ENCODE measurements around the gene TTC13. TPM values are rescaled to one million over a fixed set of nuclear protein-coding genes. Genes with fewer than 3 reads are reported as not detected.

The TTC13 gene, protein sequence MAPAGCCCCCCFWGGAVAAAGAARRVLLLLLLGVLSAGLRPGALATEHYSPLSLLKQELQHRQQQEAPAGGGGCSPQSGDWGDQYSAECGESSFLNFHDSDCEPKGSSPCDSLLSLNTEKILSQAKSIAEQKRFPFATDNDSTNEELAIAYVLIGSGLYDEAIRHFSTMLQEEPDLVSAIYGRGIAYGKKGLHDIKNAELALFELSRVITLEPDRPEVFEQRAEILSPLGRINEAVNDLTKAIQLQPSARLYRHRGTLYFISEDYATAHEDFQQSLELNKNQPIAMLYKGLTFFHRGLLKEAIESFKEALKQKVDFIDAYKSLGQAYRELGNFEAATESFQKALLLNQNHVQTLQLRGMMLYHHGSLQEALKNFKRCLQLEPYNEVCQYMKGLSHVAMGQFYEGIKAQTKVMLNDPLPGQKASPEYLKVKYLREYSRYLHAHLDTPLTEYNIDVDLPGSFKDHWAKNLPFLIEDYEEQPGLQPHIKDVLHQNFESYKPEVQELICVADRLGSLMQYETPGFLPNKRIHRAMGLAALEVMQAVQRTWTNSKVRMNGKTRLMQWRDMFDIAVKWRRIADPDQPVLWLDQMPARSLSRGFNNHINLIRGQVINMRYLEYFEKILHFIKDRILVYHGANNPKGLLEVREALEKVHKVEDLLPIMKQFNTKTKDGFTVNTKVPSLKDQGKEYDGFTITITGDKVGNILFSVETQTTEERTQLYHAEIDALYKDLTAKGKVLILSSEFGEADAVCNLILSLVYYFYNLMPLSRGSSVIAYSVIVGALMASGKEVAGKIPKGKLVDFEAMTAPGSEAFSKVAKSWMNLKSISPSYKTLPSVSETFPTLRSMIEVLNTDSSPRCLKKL
- total RNA-seq (2022) (29.9 and 35.2 TPM in 2 replicates), Bru-seq, nascent RNA (percentile 76 among the genes with signal in this experiment), BruChase-seq, experiment 1, labeled RNA remaining after a 6-hour chase (percentile 75 among the genes with signal in this experiment), BruChase-seq, experiment 2, labeled RNA remaining after a 2-hour chase (percentile 87 among the genes with signal in this experiment)
- long read RNA-seq, transcript TTC13-201 (23 exons, 3,253 nt): major isoform, 42 of 106 reads
- long read RNA-seq, transcript TTC13-202 (21 exons, 3,112 nt): minor isoform, 5 of 106 reads
- long read RNA-seq, partial matches to known transcripts: 7 of 106 reads
- long read RNA-seq, other reads (novel, unspliced or antisense): 52 of 106 reads

DNA sequence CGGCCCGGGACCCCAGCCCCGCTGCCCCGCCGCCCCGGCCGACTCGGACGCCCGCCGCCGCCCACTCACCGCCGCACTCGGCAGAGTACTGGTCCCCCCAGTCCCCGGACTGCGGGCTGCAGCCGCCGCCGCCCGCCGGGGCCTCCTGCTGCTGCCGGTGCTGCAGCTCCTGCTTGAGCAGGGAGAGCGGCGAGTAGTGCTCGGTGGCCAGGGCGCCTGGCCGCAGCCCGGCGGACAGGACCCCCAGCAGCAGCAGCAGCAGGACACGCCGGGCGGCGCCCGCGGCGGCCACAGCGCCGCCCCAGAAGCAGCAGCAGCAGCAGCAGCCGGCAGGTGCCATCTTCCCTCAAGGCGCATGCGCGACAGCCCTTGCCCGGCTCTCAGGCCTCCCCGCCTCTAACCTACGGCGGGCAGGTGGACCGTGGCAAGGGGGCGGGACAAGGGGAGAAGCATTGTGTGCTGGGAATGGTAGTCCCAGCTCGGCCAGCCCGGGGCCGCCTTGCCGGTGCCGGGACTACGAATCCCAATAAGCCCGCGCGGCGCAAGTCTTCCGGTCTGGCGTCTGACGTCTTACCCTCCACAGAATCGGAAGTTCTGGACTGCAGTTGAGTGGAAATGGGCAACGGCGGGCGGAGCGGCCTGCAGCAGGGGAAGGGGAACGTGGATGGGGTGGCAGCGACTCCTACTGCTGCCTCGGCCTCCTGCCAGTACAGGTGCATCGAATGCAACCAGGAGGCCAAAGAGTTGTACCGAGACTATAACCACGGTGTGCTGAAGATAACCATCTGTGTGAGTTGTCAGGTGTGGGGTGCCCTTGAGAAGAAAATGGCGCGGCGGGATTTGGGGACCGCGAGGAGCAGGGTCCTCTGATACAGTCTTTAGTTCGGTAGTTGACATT is at the start of gene TTC13, which contains the start of gene ARV1:
Gene TTC13 (minus strand): TSS at position 371 of the 898 bp plus-strand sequence. CDS start 31 bp downstream, at position 340.
Gene ARV1 (plus strand): TSS at position 604 of the 898 bp plus-strand sequence. CDS start 12 bp downstream, at position 616.
- no peaks in the 10 kb centered on the region for H3K36me3 Mint-ChIP-seq (ENCODE audit: insufficient read depth, unreplicated experiment)
- DNase-seq (ENCODE audit: unreplicated experiment): peak; percentile 100
- peak within 1 kb of the TSS; percentile 83 for H3K27ac Mint-ChIP-seq (ENCODE audit: low read depth, unreplicated experiment)
- intact Hi-C loops (cut with micrococcal nuclease): loop anchor here (2.0 to 5.0 kb wide), 7 partner anchors 38 to 346 kb away; partner anchors contain the start of gene COG2
- H3K4me3 Mint-ChIP-seq (ENCODE audit: unreplicated experiment): no peak within 1 kb of the TSS
- TF ChIP-seq, protein P1, sequence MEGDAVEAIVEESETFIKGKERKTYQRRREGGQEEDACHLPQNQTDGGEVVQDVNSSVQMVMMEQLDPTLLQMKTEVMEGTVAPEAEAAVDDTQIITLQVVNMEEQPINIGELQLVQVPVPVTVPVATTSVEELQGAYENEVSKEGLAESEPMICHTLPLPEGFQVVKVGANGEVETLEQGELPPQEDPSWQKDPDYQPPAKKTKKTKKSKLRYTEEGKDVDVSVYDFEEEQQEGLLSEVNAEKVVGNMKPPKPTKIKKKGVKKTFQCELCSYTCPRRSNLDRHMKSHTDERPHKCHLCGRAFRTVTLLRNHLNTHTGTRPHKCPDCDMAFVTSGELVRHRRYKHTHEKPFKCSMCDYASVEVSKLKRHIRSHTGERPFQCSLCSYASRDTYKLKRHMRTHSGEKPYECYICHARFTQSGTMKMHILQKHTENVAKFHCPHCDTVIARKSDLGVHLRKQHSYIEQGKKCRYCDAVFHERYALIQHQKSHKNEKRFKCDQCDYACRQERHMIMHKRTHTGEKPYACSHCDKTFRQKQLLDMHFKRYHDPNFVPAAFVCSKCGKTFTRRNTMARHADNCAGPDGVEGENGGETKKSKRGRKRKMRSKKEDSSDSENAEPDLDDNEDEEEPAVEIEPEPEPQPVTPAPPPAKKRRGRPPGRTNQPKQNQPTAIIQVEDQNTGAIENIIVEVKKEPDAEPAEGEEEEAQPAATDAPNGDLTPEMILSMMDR (IDR thresholded peaks at IDR 0.05; ENCODE audit: unreplicated experiment): peak; percentile 15
- H3K4me1 Mint-ChIP-seq (ENCODE audit: insufficient read depth, unreplicated experiment): peaks cover 7% of the 10 kb centered on the region
- H3K9me3 Mint-ChIP-seq (ENCODE audit: unreplicated experiment): no peaks in the 10 kb centered on the region
- BruUV-seq (replicated peaks): no TSS peak
- no peaks in the 10 kb centered on the region for H3K27me3 Mint-ChIP-seq (ENCODE audit: insufficient read depth, unreplicated experiment)
- ChIA-PET CTCF (interaction anchor here (0.6 to 1.6 kb wide), 17 partner anchors 9 to 684 kb away, joined by 3 to 6 read pairs (median 3); no protein-coding TSS in a partner anchor), POLR2A (interaction anchor here (0.6 to 4.7 kb wide), 50 partner anchors 12 to 1810 kb away, joined by 3 to 76 read pairs (median 4); partner anchors contain the start of genes EXOC8, FAM89A, GNPAT and SPRTN)

DNA sequence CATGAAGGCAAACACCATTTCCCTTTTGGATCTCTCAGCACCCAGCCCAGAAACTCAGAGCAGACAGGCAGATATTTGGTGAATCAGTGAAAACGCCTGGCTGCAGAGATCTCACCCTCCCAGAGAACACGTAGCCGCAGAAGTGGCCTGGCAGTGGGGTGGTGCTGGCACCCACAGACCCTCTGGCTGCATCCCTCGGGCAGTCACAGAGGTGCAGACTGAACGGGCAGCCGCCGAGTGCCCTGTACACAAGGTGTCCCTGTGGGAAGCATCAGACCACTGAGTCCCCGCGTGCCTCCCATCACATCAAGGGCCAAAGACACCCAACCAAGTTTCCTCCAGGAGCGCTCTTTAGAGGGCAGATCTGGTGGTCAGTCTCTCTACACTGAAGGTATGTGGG is 49.3 kb upstream of the TTC13 start:
- Mint-ChIP-seq H3K9me3 (ENCODE audit: unreplicated experiment) (no peaks in the 10 kb centered on the region), H3K27ac (ENCODE audit: low read depth, unreplicated experiment) (no peak overlapping the region), H3K36me3 (ENCODE audit: insufficient read depth, unreplicated experiment) (peaks cover 4% of the 10 kb centered on the region), H3K4me1 (ENCODE audit: insufficient read depth, unreplicated experiment) (no peaks in the 10 kb centered on the region), H3K27me3 (ENCODE audit: insufficient read depth, unreplicated experiment) (no peaks in the 10 kb centered on the region), H3K4me3 (ENCODE audit: unreplicated experiment) (no peak overlapping the region)
- DNase-seq (ENCODE audit: unreplicated experiment): no peak
- intact Hi-C loops (cut with micrococcal nuclease): no loop called here
- TF ChIP-seq, protein P1 (IDR thresholded peaks at IDR 0.05; ENCODE audit: unreplicated experiment): no peak
- CTCF ChIA-PET: interaction anchor here (0.6 to 1.4 kb wide), 3 partner anchors 9 to 47 kb away, joined by 3 to 5 read pairs (median 3); no protein-coding TSS in a partner anchor
- BruUV-seq (replicated peaks): no TSS peak
- POLR2A ChIA-PET: interaction anchor here (1.4 kb wide), 1 partner anchor 11 kb away, joined by 3 read pairs; no protein-coding TSS in a partner anchor

- intact Hi-C loops (cut with micrococcal nuclease): no loop called here
- Mint-ChIP-seq H3K36me3 (ENCODE audit: insufficient read depth, unreplicated experiment) (peaks cover 4% of the 10 kb centered on the region), H3K4me3 (ENCODE audit: unreplicated experiment) (no peak overlapping the region), H3K27me3 (ENCODE audit: insufficient read depth, unreplicated experiment) (no peaks in the 10 kb centered on the region), H3K9me3 (ENCODE audit: unreplicated experiment) (no peaks in the 10 kb centered on the region), H3K27ac (ENCODE audit: low read depth, unreplicated experiment) (no peak overlapping the region), H3K4me1 (ENCODE audit: insufficient read depth, unreplicated experiment) (no peaks in the 10 kb centered on the region)
- ChIA-PET CTCF (interaction anchor here (0.6 to 1.4 kb wide), 2 partner anchors 8 to 47 kb away, joined by 3 to 5 read pairs; no protein-coding TSS in a partner anchor), POLR2A (interaction anchor here (1.4 kb wide), 1 partner anchor 12 kb away, joined by 3 read pairs; no protein-coding TSS in a partner anchor)
- BruUV-seq (replicated peaks): no TSS peak
- no peak for DNase-seq (ENCODE audit: unreplicated experiment)
- TF ChIP-seq, protein P1 (IDR thresholded peaks at IDR 0.05; ENCODE audit: unreplicated experiment): no peak
Measured at GRCh38 chr1:231027136-231027925, 48.7 kb upstream of the TTC13 start.
